ENCODE data around the gene FGFR1OP2.
A peak's percentile ranks its signal among the peaks of the same experiment; 100 is the strongest.
"Not testable (repeated sequence)": the region's sequence is repeated elsewhere in the genome, so short reads cannot be mapped to it uniquely, and the experiment has no call there.

Gene FGFR1OP2

GRCh38 chr12:26937863-26938700, at the start of gene FGFR1OP2, which contains the start of gene INTS13:
Gene FGFR1OP2, plus strand, starts transcription at chr12:26938470. Its CDS starts 15,689 bp downstream, at chr12:26954159.
Gene INTS13, minus strand, starts transcription at chr12:26937981. Its CDS starts 1,178 bp downstream, at chr12:26936803.
- peak; percentile 87 for DNase-seq (ENCODE audit: low read depth, low spot score)

GRCh38 chr12:26890784-26891183, 47.5 kb upstream of the FGFR1OP2 start:
- DNase-seq (ENCODE audit: low read depth, low spot score) = no peak

GRCh38 chr12:26891704-26892103, 46.6 kb upstream of the FGFR1OP2 start:
- DNase-seq (ENCODE audit: low read depth, low spot score) = no peak

DNA sequence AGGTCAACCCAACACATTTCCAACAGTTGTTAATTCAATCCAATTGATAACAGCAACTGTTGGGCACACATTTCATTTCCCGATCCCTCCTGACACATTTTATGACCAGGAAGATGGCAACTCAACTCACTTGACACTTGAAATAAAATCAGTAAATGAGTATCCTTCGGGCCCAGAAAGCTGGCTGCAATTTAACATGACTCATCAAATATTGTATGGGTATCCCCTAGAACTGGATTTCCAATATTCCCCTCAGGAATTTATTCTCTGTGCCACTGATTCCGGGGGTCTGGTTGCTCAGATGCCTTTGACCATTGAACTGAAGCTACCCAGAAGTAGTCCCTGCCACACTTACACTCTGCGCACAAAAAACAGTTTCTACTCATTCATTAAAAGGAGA, 42.6 kb upstream of the FGFR1OP2 start:
- DNase-seq (ENCODE audit: low read depth, low spot score) = no peak

DNA sequence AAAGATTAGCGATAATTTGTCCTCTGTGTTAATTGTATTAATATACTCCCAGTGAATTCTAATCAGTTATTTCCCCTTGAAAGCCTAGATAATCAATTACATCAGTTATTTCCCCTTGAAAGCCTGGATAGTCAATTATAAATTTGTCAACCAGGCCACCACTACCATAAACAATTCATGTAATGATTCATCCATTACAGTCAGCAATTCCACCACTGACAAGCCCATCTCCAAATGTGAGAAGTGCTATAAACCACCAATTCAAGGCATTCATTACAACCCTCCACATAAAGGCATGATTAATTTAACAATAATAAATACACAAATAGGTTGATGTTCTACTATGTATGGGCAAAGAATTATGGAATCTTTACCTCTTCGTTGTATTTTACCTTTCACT, 41.4 kb upstream of the FGFR1OP2 start:
- DNase-seq (ENCODE audit: low read depth, low spot score) = no peak

DNA sequence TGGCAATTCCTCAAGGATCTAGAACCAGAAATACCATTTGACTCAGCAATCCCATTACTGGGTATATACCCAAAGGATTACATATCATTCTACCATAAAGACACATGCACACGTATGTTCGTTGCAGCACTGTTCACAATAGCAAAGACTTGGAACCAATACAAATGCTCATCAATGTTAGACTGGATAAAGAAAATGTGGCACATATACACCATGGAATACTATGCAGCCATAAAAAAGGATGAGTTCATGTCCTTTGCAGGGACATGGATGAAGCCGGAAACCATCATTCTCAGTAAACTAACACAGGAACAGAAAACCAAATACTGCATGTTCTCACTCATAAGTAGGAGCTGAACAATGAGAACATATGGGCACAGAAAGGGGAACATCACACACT, 34.9 kb upstream of the FGFR1OP2 start:
- DNase-seq (ENCODE audit: low read depth, low spot score) = not testable (repeated sequence)

GRCh38 chr12:26906024-26906423, 32.2 kb upstream of the FGFR1OP2 start:
- DNase-seq (ENCODE audit: low read depth, low spot score) = no peak

- no peak for DNase-seq (ENCODE audit: low read depth, low spot score)
These were observed 31.6 kb upstream of the FGFR1OP2 start for GRCh38 chr12:26906704-26907103.

- DNase-seq (ENCODE audit: low read depth, low spot score) = no peak
These were observed 19.7 kb upstream of the FGFR1OP2 start for GRCh38 chr12:26918321-26919215.

GRCh38 chr12:26919216-26919555, 19.1 kb upstream of the FGFR1OP2 start:
- no peak for DNase-seq (ENCODE audit: low read depth, low spot score)

GRCh38 chr12:26921886-26922285, 16.4 kb upstream of the FGFR1OP2 start:
- no peak for DNase-seq (ENCODE audit: low read depth, low spot score)

GRCh38 chr12:26928661-26929060, 9.6 kb upstream of the FGFR1OP2 start:
- no peak for DNase-seq (ENCODE audit: low read depth, low spot score)

GRCh38 chr12:26929590-26929989, 8.7 kb upstream of the FGFR1OP2 start:
- no peak for DNase-seq (ENCODE audit: low read depth, low spot score)

DNA sequence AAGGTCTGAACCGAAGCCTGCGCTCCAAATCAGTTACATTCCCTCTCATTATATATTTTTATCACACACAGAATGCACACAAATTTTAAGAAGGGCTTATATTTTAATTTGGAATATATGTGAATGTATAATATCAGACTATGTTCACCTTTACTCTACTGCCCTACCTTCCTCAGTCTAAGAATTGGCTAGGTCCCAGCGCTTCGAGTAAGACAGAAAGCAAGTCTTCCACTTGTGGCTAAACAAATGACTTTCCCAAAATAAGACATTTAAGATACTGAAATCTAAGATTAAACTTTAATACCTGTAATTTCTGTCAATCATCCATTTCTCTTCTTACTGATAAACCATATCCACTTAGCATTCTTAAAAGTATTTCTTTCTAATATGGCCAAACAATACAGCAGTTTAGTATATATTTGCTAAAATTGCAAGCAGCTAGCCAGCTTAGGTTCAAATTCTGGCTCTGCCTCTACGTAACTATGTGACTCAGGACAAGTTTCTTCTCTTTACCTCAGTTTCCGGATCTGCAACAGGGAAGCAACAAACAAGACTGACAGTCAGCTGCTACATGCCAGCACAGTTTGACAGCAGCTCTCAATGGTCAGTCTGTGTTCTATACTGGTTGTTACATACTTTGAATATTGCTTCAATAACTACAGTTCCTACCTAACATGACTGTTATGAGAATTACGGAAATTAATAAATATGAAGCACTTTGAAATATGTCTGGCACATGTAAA, 2.5 kb upstream of the FGFR1OP2 start:
- DNase-seq (ENCODE audit: low read depth, low spot score) = no peak

DNA sequence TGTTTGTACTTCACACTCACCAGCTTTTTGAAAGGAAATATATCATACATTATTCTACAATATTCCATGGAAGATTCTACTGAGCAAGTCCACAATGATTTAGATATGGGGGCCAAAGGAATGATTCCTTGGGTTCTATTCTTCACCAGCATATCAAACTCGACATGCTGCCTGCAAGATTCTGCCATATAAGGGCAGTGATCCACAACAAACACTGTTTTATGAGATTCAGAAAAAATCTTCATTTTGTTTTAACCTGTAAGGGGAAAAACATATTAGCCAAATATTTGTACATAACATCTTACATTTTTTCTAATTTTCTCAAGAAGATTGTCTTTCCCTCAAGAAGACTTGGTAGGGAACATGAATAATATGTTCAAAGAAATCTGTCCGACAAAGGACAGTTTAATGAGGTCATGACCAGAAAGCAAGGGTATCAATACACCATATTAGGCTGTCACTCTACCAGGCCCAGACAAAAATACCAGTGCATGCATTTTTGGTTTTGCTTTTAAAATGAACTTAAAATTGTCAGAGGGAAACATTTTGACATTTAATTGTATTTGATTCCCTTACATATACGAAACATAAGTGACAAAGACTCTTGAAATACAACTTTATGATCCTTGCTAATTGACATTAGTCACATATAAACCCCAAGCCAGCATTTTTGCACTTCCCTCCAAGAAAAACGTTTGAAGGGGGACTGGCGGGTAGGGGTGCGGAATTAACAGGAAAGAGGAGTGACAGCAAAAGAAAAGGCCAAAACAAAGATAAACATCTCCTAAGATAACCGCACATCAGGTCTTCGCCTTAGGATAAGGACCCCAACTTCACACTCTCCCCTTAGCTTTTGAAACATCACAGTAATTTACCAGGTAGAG, 1.5 kb upstream of the FGFR1OP2 start:
- DNase-seq (ENCODE audit: low read depth, low spot score) = no peak

DNA sequence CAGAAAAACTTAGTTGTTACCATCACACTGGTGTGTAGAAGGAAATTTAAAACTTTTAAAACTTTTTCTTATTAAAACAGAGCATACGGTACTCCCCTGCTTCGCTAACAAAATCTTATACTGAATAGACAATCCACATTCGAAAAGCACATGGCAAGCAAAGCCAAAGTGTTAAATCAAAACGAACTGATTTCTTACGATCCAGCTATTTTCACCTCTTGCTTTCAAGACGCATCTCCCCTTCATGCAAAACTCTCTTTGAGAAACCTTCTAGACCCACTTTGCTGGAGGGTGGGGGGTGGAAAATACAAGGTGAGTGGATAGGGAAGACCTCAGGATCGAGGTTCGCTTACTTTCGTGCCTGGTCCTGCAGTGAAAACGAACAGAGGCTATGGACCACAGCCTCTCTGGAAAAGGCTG, 817 bp upstream of the FGFR1OP2 start:
- DNase-seq (ENCODE audit: low read depth, low spot score) = no peak

DNA sequence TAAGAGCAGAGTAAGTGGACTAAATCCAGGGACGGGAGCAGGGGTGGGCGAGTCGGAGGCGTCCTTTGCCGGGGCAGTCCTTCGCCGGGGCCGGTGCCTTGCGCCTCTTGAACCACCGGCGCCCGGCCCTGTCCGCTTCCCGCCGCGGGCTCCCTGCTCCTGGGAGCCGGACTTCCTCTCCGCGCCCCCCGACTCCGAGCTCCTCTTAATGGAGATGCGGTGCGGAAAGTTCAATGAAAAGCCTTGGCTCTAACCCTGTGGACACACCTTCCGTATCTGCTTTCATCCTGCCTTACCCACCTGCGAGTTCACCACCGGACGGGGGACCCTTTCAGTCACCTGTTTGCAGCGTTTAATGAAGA, 412 bp downstream of the FGFR1OP2 start:
- no peak for DNase-seq (ENCODE audit: low read depth, low spot score)

DNA sequence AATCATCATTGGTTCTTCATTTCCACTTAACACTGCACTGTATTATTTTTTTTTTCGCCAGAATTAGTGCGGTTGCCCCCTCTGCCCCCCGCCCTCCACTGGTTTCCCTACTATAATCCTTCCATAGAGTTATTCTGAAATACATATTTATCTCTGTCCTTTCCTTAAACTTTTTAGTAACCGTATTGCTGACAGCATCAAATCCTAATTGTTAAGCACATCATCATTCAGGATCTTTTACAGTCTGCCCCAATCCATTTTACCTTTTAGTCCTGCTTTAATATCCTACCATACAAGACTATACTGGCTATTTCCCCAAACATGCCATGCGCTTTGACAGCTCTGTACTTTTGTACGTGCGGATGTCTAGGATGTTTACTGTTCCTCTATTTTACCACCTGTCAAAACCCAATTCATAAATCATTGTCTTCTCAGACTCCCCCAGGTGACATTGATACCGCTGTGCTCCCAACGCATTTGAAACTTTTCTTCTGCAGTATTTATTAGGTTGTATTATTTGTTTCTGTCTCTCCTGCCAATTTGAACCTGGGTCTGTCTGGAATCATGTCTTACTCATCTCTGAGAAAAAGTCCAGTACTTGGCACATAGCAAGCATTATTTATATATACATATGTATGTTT, 1.0 kb downstream of the FGFR1OP2 start:
- no peak for DNase-seq (ENCODE audit: low read depth, low spot score)

GRCh38 chr12:26939953-26940352, 1.7 kb downstream of the FGFR1OP2 start:
- no peak for DNase-seq (ENCODE audit: low read depth, low spot score)

DNA sequence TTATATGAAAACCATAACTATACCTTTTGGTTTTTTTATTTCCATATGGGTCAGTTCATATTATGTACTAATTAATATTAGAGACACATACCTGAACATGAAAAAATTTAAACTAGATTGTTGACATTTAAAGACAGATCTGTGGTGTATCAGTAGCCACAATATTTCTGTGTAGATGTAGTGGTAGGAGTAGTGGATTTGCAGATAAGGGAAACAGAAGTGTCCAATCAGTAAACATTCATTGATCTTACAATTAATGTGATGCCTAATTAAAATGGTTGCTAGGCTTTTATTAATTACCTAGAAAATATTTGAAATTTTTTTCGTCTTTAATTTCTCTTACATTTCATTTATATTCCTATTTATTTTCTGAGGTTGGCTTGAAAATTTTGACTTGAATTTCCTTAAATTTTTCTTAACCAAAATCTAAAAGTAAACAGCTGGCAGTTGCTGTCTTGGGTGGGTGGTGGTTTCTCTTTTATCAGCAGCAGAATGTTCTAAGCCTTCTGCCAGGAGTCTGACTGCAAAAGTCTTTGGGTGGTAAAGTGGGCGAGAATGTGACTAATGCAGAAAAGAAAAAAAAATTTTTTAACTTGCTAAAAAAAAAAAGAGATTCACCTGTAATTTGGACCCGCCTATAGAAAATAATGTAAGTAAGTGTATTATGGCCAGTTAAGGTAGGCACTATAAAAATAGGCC, 2.4 kb downstream of the FGFR1OP2 start:
- DNase-seq (ENCODE audit: low read depth, low spot score) = no peak

All from activated CD4-positive, CD25-positive, alpha-beta regulatory T cell treated with anti-CD3 and anti-CD28 coated beads, Interleukin-2, amount 50 U/mL, for 16 hours (primary cell).